Stimulated activated CD8-positive, alpha-beta memory T cell treated with anti-CD3 and anti-CD28 coated beads, Interleukin-7, amount 100 ng/mL, for 24 hours (primary cell): ENCODE results near the gene VEZT.
"Not testable (repeated sequence)": the region's sequence is repeated elsewhere in the genome, so short reads cannot be mapped to it uniquely, and the experiment has no call there.

ENCODE experiments used
- DNase-seq: peaks from one replicate; pipeline ENCODE4 v3.0.0-alpha.2; 2020; ENCODE audit warnings: low read depth

The VEZT gene

GRCh38 chr12:95224202-95225170 is 6.9 kb downstream of the VEZT start:
- DNase-seq, result no peak

- no peak for DNase-seq
Observed at GRCh38 chr12:95225645-95226212, 8.1 kb downstream of the VEZT start.

DNA sequence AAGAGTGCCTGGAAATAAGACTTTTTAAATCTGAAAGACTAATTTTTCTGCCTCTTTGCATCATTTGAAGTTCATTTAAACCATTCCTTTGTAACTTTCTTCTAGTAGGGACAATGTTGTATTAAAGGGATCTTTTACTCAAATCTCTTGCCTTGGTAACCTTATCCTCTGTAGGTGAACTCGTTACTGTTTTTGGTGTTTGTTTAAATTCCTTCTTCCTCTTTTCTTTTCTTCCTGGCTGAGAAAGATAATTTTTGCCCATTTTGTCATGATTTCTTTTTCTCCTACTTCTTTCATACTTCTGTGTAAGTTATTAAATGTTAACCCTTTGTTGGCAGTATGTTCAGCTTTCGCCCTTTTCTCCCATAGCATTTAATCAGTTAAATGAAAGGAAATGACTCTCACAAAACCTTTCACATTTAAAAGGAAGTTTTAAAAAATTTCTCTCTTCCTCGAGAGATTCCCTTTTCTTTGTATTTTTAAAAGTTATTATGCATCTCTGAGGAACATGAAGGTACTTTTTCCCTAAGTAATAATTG is 10.3 kb downstream of the VEZT start:
- DNase-seq, result no peak

GRCh38 chr12:95228617-95229016 is 11.0 kb downstream of the VEZT start:
- DNase-seq, result no peak

GRCh38 chr12:95229636-95230035 is 12.0 kb downstream of the VEZT start:
- no peak for DNase-seq

GRCh38 chr12:95230313-95230712 is 12.7 kb downstream of the VEZT start:
- DNase-seq, result no peak

DNA sequence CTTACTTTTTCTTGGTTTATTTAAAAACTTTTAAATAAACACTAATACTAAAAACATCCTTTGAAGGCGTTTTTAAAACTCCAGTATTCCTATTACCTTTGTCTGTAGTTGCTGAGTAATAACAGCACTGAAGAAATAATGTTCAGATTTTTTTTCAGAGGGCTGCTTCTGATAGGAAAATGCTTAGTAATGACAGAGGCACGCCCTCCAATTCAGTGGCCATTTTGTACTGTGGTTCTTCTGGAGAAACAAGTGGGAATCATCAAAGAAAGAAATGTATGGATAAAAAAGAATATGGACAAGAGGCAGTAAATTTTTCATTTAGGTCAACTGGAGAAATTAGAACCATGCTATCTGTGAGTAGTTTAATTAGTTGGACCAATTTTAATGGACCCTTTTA is 13.6 kb downstream of the VEZT start:
- no peak for DNase-seq

- DNase-seq, result not testable (repeated sequence)
Observed at GRCh38 chr12:95234187-95234586, 16.6 kb downstream of the VEZT start.

- DNase-seq, result not testable (repeated sequence)
Observed at GRCh38 chr12:95235621-95236020, 18.0 kb downstream of the VEZT start.

DNA sequence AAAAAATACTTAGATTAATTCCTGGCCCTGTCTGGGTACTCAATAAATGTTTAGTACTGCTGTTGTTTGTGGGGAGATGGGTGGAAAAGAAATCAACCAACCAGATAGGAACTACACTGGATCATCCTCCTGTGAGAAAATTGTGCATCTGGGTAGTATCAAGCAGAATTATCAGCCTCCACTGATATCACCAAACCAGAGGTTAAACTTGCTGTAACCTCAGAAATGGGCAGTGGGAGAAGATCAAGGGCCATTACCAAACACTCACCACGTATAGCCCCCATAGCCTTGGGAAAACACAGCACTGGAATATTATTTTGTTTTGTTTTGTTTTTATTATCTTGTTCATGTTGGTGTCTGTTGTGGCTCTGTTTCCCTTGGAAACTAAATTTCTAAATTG is 19.7 kb downstream of the VEZT start:
- no peak for DNase-seq

DNA sequence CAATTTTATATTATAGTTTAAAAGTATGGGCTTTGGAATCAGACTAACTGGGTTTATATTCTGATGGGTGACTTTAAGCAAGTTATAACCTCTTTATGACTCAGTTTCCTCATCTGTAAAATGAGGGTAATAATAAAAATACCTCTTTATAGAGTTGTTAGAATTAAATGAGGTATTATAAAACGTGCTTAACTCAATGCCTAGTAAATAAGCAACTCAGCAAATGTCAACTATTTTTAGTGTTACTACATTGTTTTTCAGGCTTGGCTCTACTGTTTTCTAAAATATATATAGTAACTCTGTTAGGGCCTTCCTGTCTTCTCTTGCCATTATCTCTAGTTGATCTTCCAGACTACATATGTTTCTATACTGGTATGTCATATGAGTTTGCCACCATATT is 20.5 kb downstream of the VEZT start:
- no peak for DNase-seq

- DNase-seq, result no peak
Observed at GRCh38 chr12:95239216-95239615, 21.6 kb downstream of the VEZT start.

- not testable (repeated sequence) for DNase-seq
Observed at GRCh38 chr12:95239835-95240234, 22.2 kb downstream of the VEZT start.

- DNase-seq, result no peak
Observed at GRCh38 chr12:95240556-95240955, 22.9 kb downstream of the VEZT start.

DNA sequence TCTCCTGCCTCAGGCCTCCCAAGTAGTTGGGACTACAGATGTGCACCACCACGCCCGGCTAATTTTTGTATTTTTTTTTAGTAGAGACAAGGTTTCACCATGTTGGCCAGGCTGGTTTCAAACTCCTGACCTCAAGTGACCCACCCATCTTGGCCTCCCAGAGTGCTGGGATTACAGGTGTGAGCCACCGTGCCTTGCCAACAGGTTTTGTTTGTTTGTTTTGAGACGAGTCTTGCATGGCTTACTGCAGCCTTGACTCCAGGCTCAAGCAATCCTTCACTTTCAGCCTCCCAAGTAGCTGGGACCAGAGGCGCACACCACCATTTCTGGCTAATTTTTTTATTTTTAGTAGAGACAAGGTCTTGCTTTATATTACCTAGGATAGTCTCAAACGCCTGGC is 23.5 kb downstream of the VEZT start:
- DNase-seq, result not testable (repeated sequence)

DNA sequence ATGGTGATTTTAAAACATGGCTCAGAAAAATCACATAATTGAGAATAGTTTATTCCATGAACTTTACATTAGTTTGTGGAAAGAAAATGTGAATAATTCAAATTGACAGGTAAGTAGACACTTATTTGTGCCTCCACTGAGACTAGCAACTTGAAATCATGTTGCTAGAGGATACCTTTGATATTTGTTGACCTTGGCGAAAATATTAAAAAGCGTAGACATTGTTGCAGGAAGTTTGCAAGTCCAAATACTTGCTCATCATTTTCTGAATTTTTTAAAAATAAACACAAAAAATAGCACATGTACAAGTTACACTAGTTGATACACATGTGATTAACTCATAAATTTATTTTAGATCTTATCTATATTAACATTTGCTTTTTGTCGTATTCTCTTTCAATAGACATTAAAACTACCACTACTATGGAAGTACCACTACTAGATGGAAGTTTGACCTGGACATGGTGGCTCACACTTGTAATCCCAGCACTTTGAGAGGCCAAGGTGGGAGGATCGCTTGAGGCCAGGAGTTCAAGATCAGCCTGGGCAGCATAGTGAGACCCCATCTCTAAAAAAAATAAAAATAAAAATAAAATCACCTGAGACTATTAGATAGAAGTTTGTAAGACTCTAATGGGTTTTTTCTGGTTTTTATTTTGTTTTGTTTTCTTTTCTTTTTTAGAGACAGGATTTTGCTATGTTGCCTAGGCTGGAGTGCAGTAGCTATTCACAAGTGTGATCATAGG is 24.3 kb downstream of the VEZT start:
- DNase-seq, result no peak

DNA sequence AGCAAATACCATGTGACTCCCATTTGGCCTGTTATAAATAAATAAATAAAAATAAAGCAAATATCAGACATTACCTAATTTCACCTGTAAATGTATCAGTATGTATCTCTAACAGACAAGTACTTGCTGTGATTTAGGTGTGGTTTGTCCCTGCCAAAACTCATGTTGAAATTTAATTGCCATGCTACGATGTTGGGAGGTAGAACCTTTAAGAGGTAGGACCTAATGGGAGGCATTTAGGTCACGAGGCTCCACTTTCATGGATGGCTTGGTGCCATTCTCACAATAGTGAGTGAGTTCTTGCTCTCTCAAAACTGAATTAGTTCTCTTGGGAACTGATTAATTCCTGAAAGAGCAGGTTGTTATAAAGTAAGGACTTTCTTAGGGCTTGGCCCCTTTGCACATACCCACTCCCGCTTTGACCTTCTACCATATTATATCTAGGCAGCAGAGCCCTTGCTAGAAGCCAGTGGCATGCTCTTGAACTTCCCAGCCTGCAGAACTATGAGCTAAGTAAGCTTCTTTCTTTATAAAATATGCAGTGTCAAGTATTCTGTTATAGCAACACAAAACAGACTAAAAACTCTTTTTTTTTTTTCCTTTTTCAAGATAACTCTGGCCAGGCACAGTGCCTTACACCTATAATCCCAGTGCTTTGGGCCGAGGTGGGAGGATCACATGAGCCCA is 26.0 kb downstream of the VEZT start:
- no peak for DNase-seq

- DNase-seq, result no peak
Observed at GRCh38 chr12:95244350-95244749, 26.7 kb downstream of the VEZT start.

DNA sequence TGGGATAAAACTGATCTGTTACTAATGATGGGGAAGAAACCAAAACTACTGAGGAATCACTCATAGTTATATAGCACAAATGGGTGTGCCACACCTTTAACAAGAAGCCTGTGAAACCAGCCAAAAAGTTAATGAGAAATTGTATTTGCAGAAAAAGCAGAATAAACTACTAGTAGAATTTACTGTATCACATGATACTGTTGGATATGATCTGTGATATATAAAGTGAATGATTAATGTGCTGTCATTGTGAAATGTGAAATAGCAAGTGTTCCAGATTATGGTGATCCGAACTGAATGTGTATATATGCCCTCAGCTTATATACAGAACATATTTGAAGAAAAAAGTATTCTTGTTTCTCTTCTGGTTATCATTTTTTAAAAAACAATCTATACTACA is 30.5 kb downstream of the VEZT start:
- DNase-seq, result no peak

DNA sequence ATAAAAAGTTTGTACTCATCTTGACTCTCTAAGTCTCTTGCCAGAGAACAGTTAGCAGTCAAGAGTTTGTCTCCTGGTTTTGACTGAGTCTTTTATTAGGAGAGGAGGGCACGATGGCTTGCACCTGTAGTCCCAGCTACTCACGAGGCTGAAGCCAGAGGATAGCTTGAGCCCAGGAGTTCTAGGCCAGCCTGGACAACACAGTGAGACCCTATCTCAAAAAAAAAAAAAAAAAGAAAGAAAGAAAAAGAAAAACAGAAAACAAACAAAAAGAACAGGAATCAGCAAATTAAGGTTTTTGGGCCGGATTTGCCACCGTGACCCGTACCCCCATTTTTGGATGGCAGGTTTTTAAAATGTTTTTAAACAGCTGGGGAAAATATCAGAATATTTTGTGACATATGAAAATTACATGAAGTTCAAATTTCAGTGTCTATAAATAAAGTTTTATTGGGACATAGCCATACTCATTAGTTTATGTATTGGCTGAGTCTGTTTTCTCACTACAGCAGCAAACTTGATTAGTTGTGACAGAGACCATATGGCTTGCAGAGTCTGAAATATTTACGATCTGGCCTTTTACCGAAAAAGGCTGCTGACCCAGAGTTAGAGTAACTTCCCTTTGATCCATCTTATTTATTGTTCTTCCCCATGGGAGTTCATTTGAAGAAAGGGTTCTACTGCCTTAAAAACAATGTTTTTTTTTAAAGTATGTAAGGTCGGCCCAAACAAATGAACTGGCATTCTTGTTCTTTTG is 31.2 kb downstream of the VEZT start:
- no peak for DNase-seq

DNA sequence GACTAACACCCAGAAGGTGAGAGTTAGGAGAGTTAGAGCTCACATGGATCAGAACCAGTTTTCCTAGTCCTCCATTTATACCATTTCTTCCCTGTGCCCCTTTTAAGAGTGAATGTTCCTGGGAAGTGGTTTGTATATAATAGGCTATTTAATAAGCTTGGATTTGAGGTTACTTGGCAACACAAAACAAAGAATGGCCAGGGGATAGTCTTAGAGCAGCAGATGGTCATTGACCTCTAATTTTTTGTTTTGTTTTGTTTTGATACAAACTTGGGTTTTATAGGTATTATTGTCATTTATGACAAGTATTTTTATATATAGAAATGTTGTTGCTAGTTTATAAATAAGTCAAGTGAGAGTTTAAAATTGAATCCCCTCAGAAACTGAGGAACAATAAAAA is 35.8 kb downstream of the VEZT start:
- DNase-seq, result no peak
